HepG2 (cell line): Measurements from ENCODE around the gene CKS1B. TPM values are rescaled to one million over a fixed set of nuclear protein-coding genes. Genes with fewer than 3 reads are reported as not detected.
A peak's percentile ranks its signal among the peaks of the same experiment; 100 is the strongest.

Experiments
- CC2D1A ChIP-seq: sonication (generic); formaldehyde crosslinking; IDR thresholded peaks from 2 replicates; pipeline ENCODE4 v1.8.1; 2023; ENCODE audit warnings: mild to moderate bottlenecking, missing genetic modification reagents
- CEBPZ ChIP-seq: IDR thresholded peaks from 2 replicates; pipeline ENCODE4 v1.6.1; 2012; ENCODE audit warnings: low read length, improper control_type of control experiment
- GFI1 ChIP-seq: sonication (generic); formaldehyde crosslinking; IDR thresholded peaks from 2 replicates; pipeline ENCODE4 v1.5.0; 2020; ENCODE audit warnings: missing genetic modification reagents, mild to moderate bottlenecking, borderline replicate concordance
- GRHL1 ChIP-seq: sonication (generic); formaldehyde crosslinking; conservative IDR thresholded peaks from 2 replicates; pipeline ENCODE4 v1.8.0; 2022; ENCODE audit warnings: missing genetic modification reagents
- KLF11 ChIP-seq: IDR thresholded peaks from 2 replicates; pipeline ENCODE4 v1.6.1; 2016; ENCODE audit warnings: missing compliant biosample characterization
- MLLT10 ChIP-seq: sonication (generic); formaldehyde crosslinking; IDR thresholded peaks from 2 replicates; pipeline ENCODE4 v1.4.0; 2020; ENCODE audit warnings: missing genetic modification reagents
- NFE2L2 ChIP-seq: fragments of 150-350 bp; IDR thresholded peaks from 2 replicates; pipeline ENCODE4 v1.6.1; 2014; ENCODE audit warnings: low read length
- PRPF4 ChIP-seq: fragments of 200-400 bp; formaldehyde crosslinking; IDR thresholded peaks from 2 replicates; pipeline ENCODE4 v1.6.1; 2016; ENCODE audit warnings: low read length, low read depth; ENCODE audit not compliant: poor library complexity, severe bottlenecking
- RFX3 ChIP-seq: IDR thresholded peaks from 2 replicates; pipeline ENCODE4 v1.6.1; 2016; ENCODE audit warnings: missing biosample characterization, missing genetic modification reagents
- TCF7L2 ChIP-seq: IDR thresholded peaks from 2 replicates; pipeline ENCODE4 v1.6.1; 2011; ENCODE audit warnings: mild to moderate bottlenecking, low read depth, low read length, moderate library complexity
- TFDP2 ChIP-seq: sonication (generic); formaldehyde crosslinking; IDR thresholded peaks from 2 replicates; pipeline ENCODE4 v1.4.0; 2020; ENCODE audit warnings: missing genetic modification reagents
- ZBTB3 ChIP-seq: sonication (generic); formaldehyde crosslinking; IDR thresholded peaks from 2 replicates; pipeline ENCODE4 v1.4.0; 2020; ENCODE audit warnings: low read depth, mild to moderate bottlenecking, moderate library complexity, missing genetic modification reagents, borderline replicate concordance
- ZFP41 ChIP-seq: sonication (generic); formaldehyde crosslinking; IDR thresholded peaks from 2 replicates; pipeline ENCODE4 v1.4.0; 2020; ENCODE audit warnings: mild to moderate bottlenecking, missing genetic modification reagents, borderline replicate concordance
- ZFP82 ChIP-seq: sonication (generic); formaldehyde crosslinking; IDR thresholded peaks from 2 replicates; pipeline ENCODE4 v1.5.1; 2020; ENCODE audit warnings: mild to moderate bottlenecking, missing genetic modification reagents, borderline replicate concordance
- ZNF10 ChIP-seq: sonication (generic); formaldehyde crosslinking; IDR thresholded peaks from 2 replicates; pipeline ENCODE4 v1.4.0; 2020; ENCODE audit warnings: mild to moderate bottlenecking, low read depth, missing genetic modification reagents, borderline replicate concordance
- ZNF101 ChIP-seq: sonication (generic); formaldehyde crosslinking; IDR thresholded peaks from 2 replicates; pipeline ENCODE4 v1.4.0; 2020; ENCODE audit warnings: mild to moderate bottlenecking, low read depth, missing genetic modification reagents, borderline replicate concordance
- ZNF513 ChIP-seq: sonication (generic); formaldehyde crosslinking; conservative IDR thresholded peaks from 2 replicates; pipeline ENCODE4 v1.5.0; 2020; ENCODE audit warnings: missing genetic modification reagents
- ZNF552 ChIP-seq: sonication (generic); formaldehyde crosslinking; IDR thresholded peaks from 2 replicates; pipeline ENCODE4 v1.9.0; 2022; ENCODE audit warnings: missing genetic modification reagents, mild to moderate bottlenecking, borderline replicate concordance
- ZNF614 ChIP-seq: IDR thresholded peaks from 2 replicates; pipeline ENCODE4 v1.6.1; 2018; ENCODE audit warnings: missing biosample characterization, missing genetic modification reagents, inconsistent platforms, borderline replicate concordance
- ZZZ3 ChIP-seq: sonication (generic); formaldehyde crosslinking; IDR thresholded peaks from 2 replicates; pipeline ENCODE4 v1.4.0; 2020; ENCODE audit warnings: missing genetic modification reagents, mild to moderate bottlenecking, borderline replicate concordance
- polyA plus RNA-seq, 8 experiments: library from polyadenylated mRNA; depleted of rRNA in 3 of 8; stranded (reverse) in 7 of 8; unstranded in 1 of 8; fragments of >200 nt; fragmentation: Illumina TruSeq in 4 of 8; extraction: Trizol in 4 of 8; gene quantifications; 2 replicates each; pipeline versions ENCODE4 v1.2.1 to v1.2.3, GENCODE V29; 2011 to 2016; ENCODE audit warnings: low read depth in 4 of 8, missing spikeins in 1 of 8, mixed read lengths in 1 of 8; ENCODE audit not compliant: insufficient read depth in 1 of 8
- total RNA-seq, 5 experiments: library from RNA; depleted of rRNA; stranded (reverse); fragments of >200 nt; fragmentation: Illumina TruSeq; extraction: Trizol; gene quantifications; 2 replicates each; pipeline ENCODE4 v1.2.3, GENCODE V29; 2016; ENCODE audit warnings: low read depth in 1 of 5

The CKS1B gene
- total and polyA plus RNA-seq, 2 of the 13 experiments (the other 11 are each of a cell fraction or from before 2014, with no cell fraction given), result 217 to 222 TPM

- TF ChIP-seq ZFP41 (CRISPR knock-in tag), result no peak
- no peak for TF ChIP-seq ZNF614 (CRISPR knock-in tag)
- no peak for TF ChIP-seq KLF11 (CRISPR knock-in tag)
- no peak for TF ChIP-seq PRPF4
- no peak for TF ChIP-seq GRHL1 (CRISPR knock-in tag)
- TF ChIP-seq RFX3 (CRISPR knock-in tag), result no peak
- TF ChIP-seq ZBTB3, result 0 out of 2 replicates have a peak, but pooled peaks have one; percentile 21
- no peak for TF ChIP-seq ZNF552 (CRISPR knock-in tag)
- TF ChIP-seq TCF7L2, result no peak
- TF ChIP-seq ZNF513 (CRISPR knock-in tag), result no peak
- peak; percentile 77; the same call in 1 of the 2 replicates for TF ChIP-seq CC2D1A (CRISPR knock-in tag)
- TF ChIP-seq CEBPZ, result peak; percentile 65
- TF ChIP-seq MLLT10, result no peak
- TF ChIP-seq NFE2L2, result no peak
- TF ChIP-seq TFDP2 (CRISPR knock-in tag), result peak; percentile 99
- no peak for TF ChIP-seq ZFP82
- no peak for TF ChIP-seq ZNF10 (CRISPR knock-in tag)
- TF ChIP-seq GFI1 (CRISPR knock-in tag), result no peak
- TF ChIP-seq ZNF101 (CRISPR knock-in tag), result no peak
- peak; percentile 41; the same call in 1 of the 2 replicates for TF ChIP-seq ZZZ3 (CRISPR knock-in tag)
Observed at GRCh38 chr1:154974102-154974807, at the start of gene CKS1B (continued).
